Ramos (cell line): ENCODE measurements around the gene MEI1.

ENCODE experiments used
- in situ Hi-C: fragments of 300-500 bp; cut with MboI; formaldehyde crosslinking; loops from one replicate; pipeline ENCODE4 v1.14.3; 2022; ENCODE audit warnings: low sequenced_read_pairs; ENCODE audit not compliant: unreplicated experiment

MEI1 gene

GRCh38 chr22:41739576-41739975 lies 40.3 kb downstream of the MEI1 start:
- in situ Hi-C loops, result no loop called here

- in situ Hi-C loops, result no loop called here
These were observed 43.6 kb downstream of the MEI1 start for GRCh38 chr22:41742918-41743317.

- in situ Hi-C loops, result no loop called here
These were observed 46.7 kb downstream of the MEI1 start for GRCh38 chr22:41745968-41746367.

GRCh38 chr22:41746567-41747400 lies 47.5 kb downstream of the MEI1 start:
- in situ Hi-C loops, result no loop called here

- in situ Hi-C loops, result no loop called here
These were observed 53.0 kb downstream of the MEI1 start for GRCh38 chr22:41752011-41752970.

- in situ Hi-C loops, result no loop called here
These were observed 54.7 kb downstream of the MEI1 start for GRCh38 chr22:41753984-41754383.

GRCh38 chr22:41757502-41757901 lies 58.2 kb downstream of the MEI1 start:
- in situ Hi-C loops, result no loop called here

- in situ Hi-C loops, result no loop called here
These were observed 58.9 kb downstream of the MEI1 start for GRCh38 chr22:41758231-41758630.

- in situ Hi-C loops, result no loop called here
These were observed 63.9 kb downstream of the MEI1 start for GRCh38 chr22:41762980-41763779.

GRCh38 chr22:41766476-41766875 lies 67.2 kb downstream of the MEI1 start:
- in situ Hi-C loops, result no loop called here

GRCh38 chr22:41768430-41768829 lies 69.1 kb downstream of the MEI1 start:
- in situ Hi-C loops, result no loop called here

GRCh38 chr22:41770715-41771468 lies 71.6 kb downstream of the MEI1 start:
- in situ Hi-C loops, result no loop called here

- in situ Hi-C loops, result no loop called here
These were observed 72.9 kb downstream of the MEI1 start for GRCh38 chr22:41772198-41772597.

GRCh38 chr22:41772645-41773044 lies 73.3 kb downstream of the MEI1 start:
- in situ Hi-C loops, result no loop called here

- in situ Hi-C loops, result no loop called here
These were observed 76.0 kb downstream of the MEI1 start for GRCh38 chr22:41775338-41775737.

- in situ Hi-C loops, result no loop called here
These were observed 76.7 kb downstream of the MEI1 start for GRCh38 chr22:41775976-41776375.

GRCh38 chr22:41776381-41776780 lies 77.1 kb downstream of the MEI1 start:
- in situ Hi-C loops, result no loop called here

- in situ Hi-C loops, result no loop called here
These were observed 78.6 kb downstream of the MEI1 start for GRCh38 chr22:41777749-41778425.

GRCh38 chr22:41779929-41780505 lies 80.7 kb downstream of the MEI1 start:
- in situ Hi-C loops, result no loop called here
